IMR-90 (cell line): ENCODE data around the gene PFDN1. TPM values are rescaled to one million over a fixed set of nuclear protein-coding genes. Genes with fewer than 3 reads are reported as not detected.

Experiments
- ATAC-seq: fragments of 200-7000 bp; cut with Tn5 transposase; 2 replicates; pipeline ENCODE4 v1.9.1; 2020; ENCODE audit warnings: low read depth, mild to moderate bottlenecking, moderate library complexity
- BruUV-seq: library from RNA; stranded (reverse); fragments of 400-500 nt; replicated peaks from 2 replicates; lab custom pipeline; 2021; lab: Mats Ljungman, UMichigan
- CTCF ChIA-PET: fragments of 300-600 bp; formaldehyde crosslinking; extraction: SDS; loops from one replicate; lab custom pipeline; 2021; ENCODE audit warnings: antibody characterized with exemption; lab: Yijun Ruan, JAX
- POLR2A ChIA-PET: fragments of 300-600 bp; sonication (Branson Sonifier 250); formaldehyde crosslinking; loops from one replicate; lab custom pipeline; 2022; ENCODE audit warnings: antibody characterized with exemption; ENCODE audit not compliant: unreplicated experiment; lab: Charles Lee
- DNase-seq: peaks from one replicate; pipeline ENCODE4 v3.0.0; 2013
- H2AFZ ChIP-seq: replicated peaks from 2 replicates; pipeline ENCODE3; 2013; ENCODE audit warnings: low read length, mild to moderate bottlenecking; ENCODE audit not compliant: poor library complexity
- H2AK5ac ChIP-seq: 2 replicates; pipeline ENCODE4 v1.6.1; 2013; ENCODE audit warnings: low read depth, low read length, inconsistent platforms
- H2AK9ac ChIP-seq: replicated peaks from 2 replicates; pipeline ENCODE3; 2013; ENCODE audit warnings: mild to moderate bottlenecking, low read depth, low read length, moderate library complexity; ENCODE audit not compliant: poor library complexity
- H2BK120ac ChIP-seq: 2 replicates; pipeline ENCODE4 v1.6.1; 2013; ENCODE audit warnings: low read depth, low read length, inconsistent platforms
- H2BK15ac ChIP-seq: 3 replicates; pipeline ENCODE4 v1.6.1; 2013; ENCODE audit warnings: low read depth, low read length, inconsistent platforms
- H2BK20ac ChIP-seq: 2 replicates; pipeline ENCODE4 v1.6.1; 2013; ENCODE audit warnings: low read depth, mild to moderate bottlenecking, inconsistent platforms, low read length, moderate library complexity
- H2BK5ac ChIP-seq: 2 replicates; pipeline ENCODE4 v1.6.1; 2013; ENCODE audit warnings: mild to moderate bottlenecking, low read depth, low read length, inconsistent platforms; ENCODE audit not compliant: poor library complexity, severe bottlenecking
- H3K14ac ChIP-seq: replicated peaks from 2 replicates; pipeline ENCODE4 v1.6.1; 2013; ENCODE audit warnings: low read depth, low read length, inconsistent platforms
- H3K18ac ChIP-seq: 2 replicates; pipeline ENCODE4 v1.6.1; 2013; ENCODE audit warnings: low read depth, low read length, control low read depth
- H3K23ac ChIP-seq: 2 replicates; pipeline ENCODE4 v1.6.1; 2013; ENCODE audit warnings: low read depth, low read length, inconsistent platforms
- H3K27ac ChIP-seq: 2 replicates; pipeline ENCODE4 v1.5.1; 2013; ENCODE audit warnings: mild to moderate bottlenecking, control low read depth, low read length; ENCODE audit not compliant: insufficient read depth
- H3K27me3 ChIP-seq: 2 replicates; pipeline ENCODE4 v1.6.1; 2013; ENCODE audit warnings: low read length; ENCODE audit not compliant: control insufficient read depth, insufficient read depth
- H3K36me3 ChIP-seq: 2 replicates; pipeline ENCODE4 v1.6.1; 2013; ENCODE audit warnings: low read length, mixed read lengths; ENCODE audit not compliant: control insufficient read depth, insufficient read depth
- H3K4ac ChIP-seq: 2 replicates; pipeline ENCODE4 v1.6.1; 2013; ENCODE audit warnings: low read depth, low read length, inconsistent platforms
- H3K4me1 ChIP-seq: 2 replicates; pipeline ENCODE4 v1.6.1; 2013; ENCODE audit warnings: low read length, mixed read lengths; ENCODE audit not compliant: control insufficient read depth, insufficient read depth
- H3K4me2 ChIP-seq: 2 replicates; pipeline ENCODE4 v1.6.1; 2013; ENCODE audit warnings: low read depth, mild to moderate bottlenecking, control low read depth, low read length, moderate library complexity
- H3K4me3 ChIP-seq: 2 replicates; pipeline ENCODE4 v1.5.1; 2013; ENCODE audit warnings: low read depth, mild to moderate bottlenecking, control low read depth, low read length, moderate library complexity; ENCODE audit not compliant: insufficient read depth
- H3K56ac ChIP-seq: 2 replicates; pipeline ENCODE4 v1.6.1; 2013; ENCODE audit warnings: low read length, inconsistent platforms; ENCODE audit not compliant: insufficient read depth; ENCODE audit errors: extremely low read depth
- H3K79me1 ChIP-seq, 2 experiments: 2 replicates each; pipeline ENCODE4 v1.6.1; 2013; ENCODE audit warnings: low read length in 2 of 2, inconsistent platforms in 1 of 2, low read depth in 1 of 2
- H3K9ac ChIP-seq: 2 replicates; pipeline ENCODE4 v1.6.1; 2013; ENCODE audit warnings: low read depth, low read length, control low read depth
- H3K9me1 ChIP-seq: 2 replicates; pipeline ENCODE4 v1.6.1; 2013; ENCODE audit warnings: low read length, inconsistent platforms; ENCODE audit not compliant: insufficient read depth
- H3K9me3 ChIP-seq: 2 replicates; pipeline ENCODE4 v1.6.1; 2013; ENCODE audit warnings: low read length; ENCODE audit not compliant: control insufficient read depth, insufficient read depth
- H4K20me1 ChIP-seq: 2 replicates; pipeline ENCODE4 v1.6.1; 2013; ENCODE audit warnings: low read length, inconsistent platforms; ENCODE audit not compliant: insufficient read depth
- H4K5ac ChIP-seq: 2 replicates; pipeline ENCODE4 v1.6.1; 2013; ENCODE audit warnings: mild to moderate bottlenecking, low read depth, low read length, control low read depth
- H4K8ac ChIP-seq, 2 experiments: 2 replicates each; pipeline ENCODE4 v1.6.1; 2013; ENCODE audit warnings: low read depth in 2 of 2, low read length in 2 of 2, control low read depth in 1 of 2, inconsistent platforms in 1 of 2
- H4K91ac ChIP-seq: 2 replicates; pipeline ENCODE4 v1.6.1; 2013; ENCODE audit warnings: low read depth, low read length, inconsistent platforms; ENCODE audit not compliant: insufficient read depth
- MAFK ChIP-seq: IDR thresholded peaks from 2 replicates; pipeline ENCODE4 v1.6.1; 2012; ENCODE audit warnings: low read depth, low read length, improper control_type of control experiment
- MAZ ChIP-seq: IDR thresholded peaks from 2 replicates; pipeline ENCODE4 v1.6.1; 2012; ENCODE audit warnings: low read depth, mild to moderate bottlenecking, low read length, improper control_type of control experiment, moderate library complexity, borderline replicate concordance
- SMC3 ChIP-seq: fragments of 150-350 bp; IDR thresholded peaks from 2 replicates; pipeline ENCODE4 v1.6.1; 2016; ENCODE audit warnings: low read depth, mild to moderate bottlenecking, antibody characterized with exemption, low read length, moderate library complexity
- WGBS, 2 experiments: methylation state at CpG; one replicate each; pipeline versions ENCODE4 v1.1.5 to v1.1.7; 2013; ENCODE audit warnings: missing lambda C conversion rate in 2 of 2; ENCODE audit not compliant: insufficient read length in 1 of 2; ENCODE audit errors: extremely low coverage in 2 of 2; 5-methylcytosine and 5-hydroxymethylcytosine counted together
- dilution Hi-C: fragments of 300-500 bp; cut with HindIII; formaldehyde crosslinking; loops from one replicate; pipeline ENCODE4 v1.14.3; 2018; ENCODE audit warnings: low sequenced_read_pairs; ENCODE audit not compliant: unreplicated experiment
- in situ Hi-C: fragments of 300-500 bp; cut with MboI; formaldehyde crosslinking; loops from 3 replicates; pipeline ENCODE4 v1.14.3; 2019; ENCODE audit warnings: low sequenced_read_pairs, inconsistent platforms, mixed read lengths
- intact Hi-C: fragments of 100-400 bp; cut with micrococcal nuclease; formaldehyde crosslinking; loops from 2 replicates; pipeline ENCODE4 v1.10.0; 2022
- polyA plus RNA-seq, 3 experiments: library from polyadenylated mRNA; depleted of rRNA; stranded (reverse); fragments of >200 nt; gene quantifications; 2 replicates each; pipeline ENCODE4 v1.2.3, GENCODE V29; 2012; ENCODE audit warnings: low replicate concordance in 1 of 3
- total RNA-seq: library from RNA; depleted of rRNA; stranded (reverse); fragments of >200 nt; gene quantifications from 2 replicates; pipeline ENCODE4 v1.2.3, GENCODE V29; 2012
- TF ChIP-seq, protein P1 (sequence below): fragments of 150-350 bp; IDR thresholded peaks from 2 replicates; pipeline ENCODE4 v1.6.1; 2016; ENCODE audit warnings: low read depth, mild to moderate bottlenecking, low read length, moderate library complexity, borderline replicate concordance

PFDN1 gene
- total and polyA plus RNA-seq, 2 of the 4 experiments (the other 2 are of a cell fraction), result 98.8 to 134 TPM

DNA sequence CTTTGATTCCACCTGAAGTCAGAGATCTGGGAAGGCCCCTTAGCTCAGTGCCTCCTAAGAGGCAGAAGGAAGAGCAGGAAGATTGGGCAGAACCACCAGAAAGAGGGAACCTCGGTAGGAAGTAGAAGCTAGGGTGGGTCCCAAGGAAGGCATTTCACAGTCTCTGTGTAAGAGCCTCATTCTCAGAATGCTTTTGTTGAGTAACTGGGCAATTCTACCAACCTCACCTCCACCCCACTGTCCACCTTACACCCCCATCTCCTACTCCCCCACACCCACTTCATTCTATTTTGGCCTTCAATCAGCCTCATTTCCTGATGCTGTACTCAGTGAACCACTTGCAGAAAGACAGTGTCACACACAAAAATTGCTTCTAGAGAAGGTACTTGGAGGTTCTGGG is 40.0 kb upstream of the PFDN1 start:
- Histone ChIP-seq H2BK5ac (no peak overlapping the region), H3K4me2 (no peak overlapping the region), H4K91ac (no peak overlapping the region), H3K23ac (no peak overlapping the region; the same call in 1 of the 2 replicates), H3K9me3 (no peaks in the 10 kb centered on the region), H2AFZ (no peak overlapping the region), H3K4me3 (no peak overlapping the region), H2AK5ac (peak overlapping the region; percentile 32; the same call in 1 of the 2 replicates), H4K20me1 (peaks cover 9% of the 10 kb centered on the region; the same call in 1 of the 2 replicates), H2BK20ac (no peak overlapping the region), H4K5ac (no peak overlapping the region), H2AK9ac (no peak overlapping the region), H3K27me3 (no peaks in the 10 kb centered on the region), H3K18ac (no peak overlapping the region), H4K8ac (no peak overlapping the region), H3K9ac (no peak overlapping the region), H3K14ac (no peak overlapping the region), H3K36me3 (peaks cover 6% of the 10 kb centered on the region; the same call in 1 of the 2 replicates), H3K79me1 (peaks cover 28 to 68% of the 10 kb centered on the region in 2 experiments), H2BK120ac (no peak overlapping the region), H3K4me1 (peaks cover 14% of the 10 kb centered on the region), H3K9me1 (peaks cover 12% of the 10 kb centered on the region), H3K4ac (no peak overlapping the region), H3K56ac (no peak overlapping the region), H2BK15ac (no peak overlapping the region), H3K27ac (no peak overlapping the region)
- intact Hi-C loops, result no loop called here
- WGBS, 2 experiments, result no CpG with 5 or more reads among the region's 1 CpG
- BruUV-seq, result no TSS peak
- ChIA-PET POLR2A (no interaction called here), CTCF (interaction anchor here (11.0 kb wide), 1 partner anchor 100 kb away, joined by 233 read pairs; no protein-coding TSS in a partner anchor)
- TF ChIP-seq MAZ, result no peak
- TF ChIP-seq, protein P1, sequence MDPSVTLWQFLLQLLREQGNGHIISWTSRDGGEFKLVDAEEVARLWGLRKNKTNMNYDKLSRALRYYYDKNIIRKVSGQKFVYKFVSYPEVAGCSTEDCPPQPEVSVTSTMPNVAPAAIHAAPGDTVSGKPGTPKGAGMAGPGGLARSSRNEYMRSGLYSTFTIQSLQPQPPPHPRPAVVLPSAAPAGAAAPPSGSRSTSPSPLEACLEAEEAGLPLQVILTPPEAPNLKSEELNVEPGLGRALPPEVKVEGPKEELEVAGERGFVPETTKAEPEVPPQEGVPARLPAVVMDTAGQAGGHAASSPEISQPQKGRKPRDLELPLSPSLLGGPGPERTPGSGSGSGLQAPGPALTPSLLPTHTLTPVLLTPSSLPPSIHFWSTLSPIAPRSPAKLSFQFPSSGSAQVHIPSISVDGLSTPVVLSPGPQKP, result no peak
- no peak for TF ChIP-seq MAFK
- no peak for TF ChIP-seq SMC3
- ATAC-seq (no peak), DNase-seq (no peak)
- dilution Hi-C loops, result no loop called here
- in situ Hi-C loops, result no loop called here
